HL-60/S4 treated with phorbol 12-myristate 13-acetate at 8.2 ng/mL for 4 days and 3 days (cell line): Measurements from ENCODE around the gene CCDC7.
"Not testable (repeated sequence)": the region's sequence is repeated elsewhere in the genome, so short reads cannot be mapped to it uniquely, and the experiment has no call there.

Experiments used
- in situ Hi-C: fragments of 300-500 bp; cut with MboI; formaldehyde crosslinking; loops from 2 replicates; pipeline ENCODE4 v1.15.0; 2022; ENCODE audit warnings: low sequenced_read_pairs

Gene CCDC7

DNA sequence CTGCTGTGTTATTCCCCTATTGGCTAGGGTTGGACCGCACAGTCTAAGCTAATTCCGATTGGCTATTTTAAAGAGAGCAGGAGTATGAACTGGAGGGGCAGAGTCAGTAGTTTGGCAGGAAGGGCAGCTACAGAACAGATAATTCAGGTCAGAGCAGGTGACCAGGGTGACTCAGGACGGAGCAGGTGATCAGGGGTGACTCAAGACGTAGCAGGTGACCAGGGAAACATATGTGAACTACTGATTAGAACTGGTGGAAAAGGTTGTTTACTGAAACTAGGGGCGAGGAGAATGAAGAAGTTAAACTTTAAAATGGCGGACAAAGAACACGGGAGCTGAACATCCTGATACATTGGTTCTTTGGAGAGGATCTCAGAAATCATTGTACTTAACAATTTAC, 102.3 kb downstream of the CCDC7 start:
- in situ Hi-C loops, result no loop called here

DNA sequence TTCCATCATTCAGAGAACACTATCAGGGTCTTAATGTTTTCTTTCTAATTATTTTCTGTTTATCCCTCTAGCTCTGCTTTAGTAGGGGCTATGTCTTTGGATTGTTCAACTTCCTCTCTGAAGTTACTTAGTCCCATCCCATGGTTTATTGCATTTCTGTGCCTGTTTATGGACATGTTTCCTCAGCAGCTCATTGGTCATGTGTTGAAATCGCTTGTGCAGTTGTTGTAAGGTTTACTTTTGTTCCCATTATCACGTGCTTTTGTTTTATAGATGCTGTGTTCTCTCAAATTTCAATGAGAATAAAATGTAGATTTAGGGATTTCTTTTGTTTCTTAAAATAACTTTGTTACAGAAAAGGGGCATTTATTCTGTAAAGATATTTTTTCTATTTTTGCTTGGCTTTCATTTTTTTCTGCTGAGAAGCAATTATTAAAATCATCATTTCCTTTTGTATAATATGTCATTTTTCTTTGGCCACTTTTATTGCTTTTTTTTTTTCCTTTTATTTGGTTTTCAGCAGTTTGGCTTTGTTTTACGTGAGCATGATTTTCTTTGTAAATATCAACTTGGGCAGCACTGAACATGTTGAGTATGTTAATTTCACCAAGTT, 110.9 kb downstream of the CCDC7 start:
- in situ Hi-C loops, result no loop called here

DNA sequence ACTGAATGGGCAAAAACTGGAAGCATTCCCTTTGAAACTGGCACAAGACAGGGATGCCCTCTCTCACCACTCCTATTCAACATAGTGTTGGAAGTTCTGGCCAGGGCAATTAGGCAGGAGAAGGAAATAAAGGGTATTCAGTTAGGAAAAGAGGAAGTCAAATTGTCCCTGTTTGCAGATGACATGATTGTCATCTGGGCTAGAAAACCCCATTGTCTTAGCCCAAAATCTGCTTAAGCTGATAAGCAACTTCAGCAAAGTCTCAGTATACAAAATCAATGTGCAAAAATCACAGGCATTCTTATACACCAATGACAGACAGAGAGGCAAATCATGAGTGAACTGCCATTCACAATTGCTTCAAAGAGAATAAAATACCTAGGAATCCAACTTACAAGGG, 116.8 kb downstream of the CCDC7 start:
- in situ Hi-C loops, result not testable (repeated sequence)

DNA sequence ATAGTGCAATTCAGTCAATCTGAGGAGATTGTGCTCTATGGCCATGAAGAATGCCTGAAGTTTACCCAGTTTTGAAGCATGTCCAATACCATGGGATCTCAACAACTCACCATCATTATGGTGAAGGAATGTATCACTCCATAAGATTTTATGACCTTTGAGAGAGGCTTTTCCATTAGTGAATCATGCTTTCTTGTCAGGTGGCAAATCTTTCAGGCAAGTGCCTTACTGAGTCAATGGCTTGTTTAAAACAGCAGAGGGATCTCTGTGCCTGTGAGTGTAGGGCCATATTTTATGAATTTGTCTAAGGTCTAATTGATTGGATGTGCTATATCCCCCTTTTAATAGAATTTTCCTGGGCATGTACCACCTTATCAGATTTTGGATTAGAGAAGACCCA, 131.5 kb downstream of the CCDC7 start:
- in situ Hi-C loops, result no loop called here

DNA sequence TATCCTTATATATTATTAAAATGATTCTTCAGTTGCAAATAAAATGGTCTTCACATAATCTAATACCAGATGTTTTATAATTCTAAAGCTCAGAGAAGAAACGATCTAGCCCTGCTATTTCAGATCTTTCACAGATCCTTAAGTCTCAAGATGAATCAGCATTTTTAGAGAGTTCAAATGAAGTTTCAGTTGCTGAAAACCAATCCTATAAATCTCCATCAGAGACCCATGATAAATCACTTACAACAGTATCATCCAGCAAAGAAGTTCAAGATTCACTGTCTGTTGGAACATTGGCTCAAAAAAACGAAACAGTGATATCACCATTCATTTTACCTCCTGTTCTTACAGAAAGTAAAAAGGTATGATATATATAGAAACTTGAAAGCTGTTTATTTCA, 137.0 kb downstream of the CCDC7 start:
- in situ Hi-C loops, result no loop called here

DNA sequence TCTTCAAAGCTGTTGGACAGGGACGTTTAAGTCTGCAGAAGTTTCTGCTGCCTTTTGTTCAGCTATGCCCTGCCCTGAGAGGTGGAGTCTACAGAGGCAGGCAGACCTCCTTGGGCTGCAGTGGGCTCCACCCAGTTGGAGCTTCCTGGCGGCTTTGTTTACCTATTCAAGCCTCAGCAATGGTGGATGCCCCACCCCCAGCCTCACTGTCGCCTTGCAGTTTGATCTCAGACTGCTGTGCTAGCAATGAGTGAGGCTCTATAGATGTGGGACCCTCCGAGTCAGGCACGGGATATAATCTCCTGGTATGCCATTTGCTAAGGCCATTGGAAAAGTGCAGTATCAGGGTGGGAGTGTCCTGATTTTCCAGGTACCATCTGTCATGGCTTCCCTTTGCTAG, 152.1 kb downstream of the CCDC7 start:
- in situ Hi-C loops, result not testable (repeated sequence)

DNA sequence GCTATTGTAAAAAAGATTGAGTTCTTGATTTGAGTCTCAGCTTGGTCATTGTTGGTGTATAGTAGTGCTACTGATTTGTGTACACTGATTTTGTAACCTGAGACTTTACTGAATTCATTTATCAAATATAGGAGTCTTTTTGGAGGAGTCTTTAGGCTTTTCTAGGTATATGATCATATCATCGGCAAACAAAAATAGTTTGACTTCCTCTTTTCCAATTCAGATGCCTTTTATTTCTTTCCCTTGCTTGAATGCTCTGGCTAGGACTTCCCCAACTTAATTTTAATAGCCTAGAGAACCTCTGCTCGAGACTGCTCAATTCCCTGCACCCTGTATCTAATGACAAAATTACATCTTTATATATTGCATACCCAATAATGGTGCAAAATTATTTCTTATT, 154.4 kb downstream of the CCDC7 start:
- in situ Hi-C loops, result no loop called here

DNA sequence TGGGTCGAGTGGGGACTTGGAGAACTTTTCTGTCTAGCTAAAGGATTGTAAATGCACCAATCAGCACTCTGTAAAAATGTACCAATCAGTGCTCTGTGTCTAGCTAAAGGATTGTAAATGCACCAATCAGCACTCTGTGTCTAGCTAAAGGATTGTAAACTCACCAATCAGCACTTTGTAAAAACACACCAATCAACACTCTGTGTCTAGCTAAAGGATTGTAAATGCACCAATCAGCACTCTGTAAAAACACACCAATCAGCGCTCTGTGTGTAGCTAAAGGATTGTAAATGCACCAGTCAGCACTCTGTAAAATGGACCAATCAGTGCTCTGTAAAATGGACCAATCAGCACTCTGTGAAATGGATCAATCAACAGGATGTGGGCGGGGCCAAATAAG, 155.6 kb downstream of the CCDC7 start:
- in situ Hi-C loops, result not testable (repeated sequence)

DNA sequence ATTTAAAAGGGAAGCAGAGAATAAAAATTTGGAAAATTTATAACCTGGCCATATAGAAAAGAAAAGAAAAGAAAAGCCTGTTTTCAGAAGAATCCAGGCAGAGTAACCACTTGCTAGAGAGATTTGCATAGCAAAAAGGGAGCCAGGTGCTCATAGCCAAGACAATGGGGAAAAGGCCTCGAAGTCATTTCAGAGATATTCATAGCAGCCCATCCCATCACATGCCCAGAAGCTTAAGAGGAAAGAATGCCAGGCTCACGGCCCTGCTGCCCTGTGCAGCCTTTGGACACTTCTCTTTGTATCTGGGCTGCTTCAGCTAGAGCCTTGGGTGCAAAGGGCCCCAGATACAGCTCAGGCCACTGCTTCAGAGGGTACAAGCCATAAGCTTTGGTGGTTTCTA, 159.8 kb downstream of the CCDC7 start:
- in situ Hi-C loops, result no loop called here

DNA sequence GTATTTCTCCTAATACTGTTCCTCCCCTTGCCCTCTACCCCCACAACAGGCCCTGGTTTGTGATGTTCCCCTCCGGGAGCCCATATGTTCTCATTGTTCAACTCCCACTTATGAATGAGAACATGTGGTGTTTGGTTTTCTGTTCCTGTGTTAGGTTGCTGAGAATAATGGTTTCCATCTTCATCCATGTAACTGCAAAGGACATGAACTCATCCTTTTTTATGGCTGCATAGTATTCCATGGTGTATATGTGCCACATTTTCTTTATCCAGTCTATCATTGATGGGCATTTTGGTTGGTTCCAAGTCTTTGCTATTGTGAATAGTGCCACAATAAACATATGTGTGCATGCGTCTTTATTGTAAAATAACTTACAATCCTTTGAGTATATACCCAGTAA, 164.6 kb downstream of the CCDC7 start:
- in situ Hi-C loops, result not testable (repeated sequence)

DNA sequence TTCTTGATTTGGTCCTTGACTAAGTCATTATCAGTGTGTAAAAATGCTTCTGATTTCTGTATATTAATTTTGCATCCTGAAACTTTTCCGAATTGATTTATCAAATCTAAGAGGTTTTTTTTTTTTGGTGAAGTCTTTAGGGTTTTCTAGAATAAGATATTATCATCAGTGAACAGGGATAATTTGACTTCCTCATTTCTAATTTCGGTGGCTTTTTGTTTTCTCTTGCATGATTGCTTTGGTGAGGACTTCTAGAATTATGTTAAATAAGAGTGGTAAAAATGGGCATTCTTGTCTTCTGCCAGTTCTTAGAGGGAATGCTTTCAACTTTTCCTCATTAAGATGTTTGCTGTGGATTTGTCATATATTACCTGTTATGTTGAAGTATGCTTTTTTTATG, 170.5 kb downstream of the CCDC7 start:
- in situ Hi-C loops, result no loop called here

DNA sequence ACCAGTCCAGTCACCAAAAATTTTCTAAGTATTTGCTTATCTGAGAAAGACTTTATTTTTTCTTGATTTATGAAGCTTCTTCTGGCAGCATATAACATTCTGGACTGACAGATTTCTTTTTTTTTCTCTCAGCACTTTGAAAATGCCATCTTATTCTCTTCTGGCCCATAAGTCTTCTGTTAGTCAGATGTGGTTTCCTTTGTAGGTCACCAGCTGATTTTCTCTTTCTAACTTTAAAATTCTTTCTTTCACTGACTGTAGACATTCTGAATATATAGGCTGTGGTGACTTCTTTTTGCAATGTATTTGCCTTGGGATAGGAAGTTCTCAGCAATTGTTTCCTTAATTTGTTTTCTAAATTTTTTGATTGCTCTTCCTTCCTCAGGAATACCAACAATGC, 172.5 kb downstream of the CCDC7 start:
- in situ Hi-C loops, result no loop called here

DNA sequence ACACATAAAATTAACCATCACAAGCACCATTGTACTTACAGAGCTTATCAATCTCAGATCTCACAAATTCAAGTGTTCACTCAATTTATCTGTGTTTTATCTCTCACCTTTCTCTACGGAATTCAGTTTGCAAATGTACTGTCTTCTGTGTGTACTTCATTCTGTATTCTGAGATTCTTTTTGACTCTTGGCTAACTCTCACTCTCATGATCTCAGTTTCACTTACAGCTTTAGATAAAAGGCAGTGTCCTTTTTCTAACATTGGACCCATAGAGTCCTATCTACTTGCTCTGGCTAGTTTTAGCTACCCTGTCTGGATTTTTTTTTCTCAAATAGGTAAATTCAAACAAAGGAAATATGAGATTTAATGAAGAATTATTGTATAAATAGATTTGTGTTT, 176.0 kb downstream of the CCDC7 start:
- in situ Hi-C loops, result no loop called here

DNA sequence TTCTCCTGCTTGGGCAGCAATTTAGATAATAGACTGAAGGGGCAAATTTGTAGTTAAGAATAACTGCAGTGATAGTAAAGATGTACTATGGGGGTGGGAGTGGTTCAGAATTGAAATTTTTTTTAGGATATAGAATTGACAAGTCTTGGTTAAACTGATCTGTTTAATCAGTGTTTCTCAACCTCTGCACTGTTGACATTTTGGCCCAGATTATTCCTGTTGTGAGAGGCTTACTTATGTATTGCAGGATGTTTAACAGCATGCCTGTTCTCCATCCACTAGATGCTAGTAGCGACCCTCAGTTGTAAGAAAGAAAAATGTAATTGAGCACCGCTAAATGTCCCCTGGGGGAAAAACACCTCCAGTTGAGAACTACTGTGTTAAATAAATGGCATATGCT, 176.5 kb downstream of the CCDC7 start:
- in situ Hi-C loops, result no loop called here

DNA sequence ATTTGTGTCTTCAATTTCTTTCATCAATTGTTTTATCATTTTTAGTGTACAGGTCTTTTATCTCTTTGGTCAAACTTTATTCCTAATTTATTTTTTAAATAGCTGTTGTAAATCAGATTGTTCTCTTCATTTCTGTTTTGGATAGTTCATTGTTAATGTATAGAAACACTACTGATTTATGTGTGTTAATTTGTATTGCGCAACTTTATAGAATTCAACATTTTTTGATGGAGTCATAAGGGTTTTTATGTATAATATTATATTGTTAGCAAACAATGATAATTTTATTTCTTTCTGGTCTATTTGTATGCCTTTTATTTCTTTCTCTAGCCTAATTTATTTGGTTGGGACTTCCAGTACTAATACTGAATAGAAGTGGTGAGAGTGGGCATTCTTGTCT, 181.2 kb downstream of the CCDC7 start:
- in situ Hi-C loops, result no loop called here

DNA sequence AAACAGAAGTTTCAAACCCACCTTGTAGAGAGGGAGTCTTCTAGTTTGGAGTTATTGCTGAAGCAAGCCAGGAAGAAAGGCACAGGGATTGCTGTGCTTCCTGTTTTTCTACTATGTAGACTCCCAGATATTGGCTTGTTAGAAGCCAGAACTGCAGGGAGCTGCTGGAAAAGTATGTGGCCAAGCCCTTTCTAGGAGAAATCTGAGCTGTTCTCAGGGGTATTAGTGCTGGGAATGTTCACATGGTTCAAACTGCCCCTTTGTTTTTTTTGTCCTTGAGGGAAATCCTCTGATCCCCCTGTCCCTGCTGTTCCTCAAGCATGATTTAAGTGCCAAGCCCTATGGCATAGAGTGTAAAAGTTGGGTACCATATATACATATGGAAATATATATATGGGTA, 184.0 kb downstream of the CCDC7 start:
- in situ Hi-C loops, result no loop called here

DNA sequence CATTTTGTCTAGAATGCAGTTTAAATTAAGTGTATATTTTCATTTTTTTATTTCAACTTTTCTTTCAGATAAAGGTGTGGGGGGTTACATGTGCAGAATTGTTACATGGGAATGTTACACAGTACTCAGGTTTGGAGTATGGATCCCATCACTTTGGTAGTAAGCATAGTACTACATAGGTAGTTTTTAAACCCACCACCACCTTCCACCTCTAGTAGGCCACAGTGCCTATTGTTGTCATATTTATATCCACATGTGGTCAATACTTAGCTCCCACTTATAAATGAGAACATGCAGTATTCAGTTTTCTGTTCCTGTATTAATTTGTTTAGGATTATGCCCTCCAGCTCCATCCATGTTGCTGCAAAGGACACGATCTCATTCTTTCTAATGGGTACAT, 200.6 kb downstream of the CCDC7 start:
- in situ Hi-C loops, result no loop called here

DNA sequence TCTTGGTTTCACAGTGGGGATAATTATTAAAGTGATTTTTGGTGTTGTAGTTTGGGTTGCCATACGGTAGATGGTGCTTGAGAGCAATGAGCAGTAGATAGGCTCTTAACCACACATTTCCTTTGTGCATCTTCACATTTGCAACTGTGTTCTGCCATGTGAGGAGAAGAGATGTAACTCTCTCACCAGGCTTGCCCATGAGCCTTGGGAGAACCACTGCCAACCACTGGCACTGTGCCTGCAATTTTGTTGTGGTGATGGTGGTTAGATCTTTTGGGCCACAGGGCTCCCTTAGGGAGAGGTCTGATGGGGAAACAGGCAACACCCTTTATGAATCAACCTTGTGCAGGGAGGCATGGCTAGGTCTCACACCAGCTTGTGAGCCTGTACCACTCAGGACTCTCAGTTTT, 204.3 kb downstream of the CCDC7 start:
- in situ Hi-C loops, result no loop called here

DNA sequence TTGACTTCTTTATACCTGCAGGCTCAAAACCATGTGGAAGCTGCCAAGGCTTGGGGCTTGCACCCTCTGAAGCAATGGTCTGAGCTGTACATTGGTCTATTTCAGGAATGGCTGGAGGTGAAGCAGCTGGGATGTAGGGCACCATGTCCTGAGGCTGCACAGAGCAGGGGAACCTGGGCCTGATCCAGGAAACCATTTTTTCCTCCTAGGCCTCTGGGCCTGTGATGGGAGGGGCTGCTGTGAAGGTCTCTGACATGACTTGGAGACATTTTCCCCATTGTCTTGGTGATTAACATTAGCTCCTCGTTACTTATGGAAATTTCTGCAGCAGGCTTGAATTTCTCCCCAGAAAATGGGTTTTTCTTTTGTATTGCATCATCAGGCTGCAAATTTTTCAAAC, 211.5 kb downstream of the CCDC7 start:
- in situ Hi-C loops, result not testable (repeated sequence)

DNA sequence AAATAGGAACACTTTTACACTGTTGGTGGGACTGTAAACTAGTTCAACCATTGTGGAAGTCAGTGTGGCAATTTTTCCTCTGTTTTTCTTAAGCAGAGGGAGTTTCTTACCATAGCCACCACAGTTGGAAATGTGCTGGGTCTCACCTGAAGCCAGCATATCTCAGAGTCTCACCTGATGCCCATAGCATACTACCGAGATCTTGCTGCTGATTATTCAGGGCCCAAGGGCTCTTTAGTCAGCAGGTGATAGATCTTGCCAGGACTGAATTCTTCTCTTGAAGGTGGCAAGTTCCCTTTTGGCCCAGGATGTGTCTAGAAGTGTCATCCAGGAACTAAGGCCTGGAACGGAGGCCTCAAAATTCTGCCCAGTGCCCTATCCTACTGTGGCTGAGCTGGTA, 215.4 kb downstream of the CCDC7 start:
- in situ Hi-C loops, result no loop called here

DNA sequence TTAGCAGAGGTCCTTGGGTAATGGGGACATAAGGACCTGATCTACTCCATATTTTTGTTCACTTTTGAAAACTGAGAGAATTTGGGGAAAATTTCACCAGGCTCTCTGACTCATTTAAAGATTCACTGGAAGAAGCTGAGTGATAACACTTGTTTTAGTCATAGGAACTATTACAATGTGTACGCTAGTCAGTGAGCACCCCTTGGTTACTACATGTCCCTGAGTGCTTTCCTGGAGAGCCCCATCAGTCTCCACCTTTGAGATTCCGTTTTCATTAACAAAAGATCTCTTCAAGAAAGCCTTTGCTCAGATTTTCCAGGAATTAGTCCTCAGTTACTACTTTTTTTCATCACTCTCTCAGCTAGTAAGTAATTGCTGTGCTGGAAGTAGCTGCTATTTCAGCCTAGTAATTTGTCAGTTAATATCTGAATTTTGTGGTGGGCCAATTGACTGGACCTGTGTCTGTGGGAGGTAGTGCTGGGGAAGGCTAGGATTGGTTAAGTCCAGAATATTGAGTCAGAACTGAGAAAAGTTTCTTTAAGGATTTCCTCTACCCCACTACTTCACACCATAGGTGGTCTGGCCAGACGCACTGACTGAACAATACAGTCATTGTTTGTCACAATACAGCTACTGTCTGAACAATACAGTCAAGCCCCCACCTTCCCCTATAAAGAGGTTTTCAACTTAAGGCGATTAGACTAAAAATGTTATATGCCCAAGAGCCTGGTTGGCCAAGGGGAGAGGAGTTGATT, 235.0 kb downstream of the CCDC7 start:
- in situ Hi-C loops, result no loop called here

DNA sequence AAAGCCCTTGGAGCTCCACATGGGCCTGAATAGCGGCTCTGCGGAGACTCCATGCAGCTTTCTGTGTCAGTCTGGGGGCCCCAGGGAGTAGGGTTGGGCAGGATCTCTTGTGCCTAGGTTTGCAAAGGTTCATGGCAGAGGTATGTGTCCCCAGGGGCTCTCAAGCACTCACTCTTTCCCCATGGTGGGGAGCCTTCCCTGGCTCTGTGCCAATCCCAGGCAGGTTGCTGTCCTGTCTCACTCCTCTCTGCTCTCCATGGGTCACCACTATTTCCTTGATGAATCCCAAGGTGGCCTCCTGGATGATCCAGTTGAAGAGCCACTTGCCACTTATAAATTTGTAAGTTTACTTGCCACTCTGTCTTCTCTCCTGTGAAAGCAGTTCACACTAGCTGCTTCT, 238.4 kb downstream of the CCDC7 start:
- in situ Hi-C loops, result no loop called here

DNA sequence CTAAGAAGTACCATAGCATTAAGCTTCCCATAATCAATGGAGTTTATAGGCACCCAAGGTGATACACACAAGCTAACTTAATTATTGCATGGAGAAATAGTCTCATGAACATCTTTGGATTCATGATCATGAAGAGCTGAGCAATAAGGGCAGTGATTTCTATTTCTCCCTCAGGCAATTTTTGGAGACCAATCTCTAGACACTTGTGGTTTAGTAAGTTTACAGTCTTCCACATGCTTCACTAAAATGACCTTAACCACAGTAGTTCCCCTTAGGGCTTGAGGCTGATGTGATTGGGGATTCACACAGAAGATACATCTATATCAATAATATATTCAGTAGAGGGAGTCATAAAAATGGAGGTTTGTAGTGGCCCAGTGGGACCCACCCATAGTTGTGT, 241.2 kb downstream of the CCDC7 start:
- in situ Hi-C loops, result no loop called here
